MG63 (cell line): ENCODE data around the gene SNX14. TPM values are rescaled to one million over a fixed set of nuclear protein-coding genes. Genes with fewer than 3 reads are reported as not detected.
"Not testable (repeated sequence)": the region's sequence is repeated elsewhere in the genome, so short reads cannot be mapped to it uniquely, and the experiment has no call there.

Source experiments
- DNase-seq: peaks from one replicate; pipeline ENCODE4 v3.0.0-alpha.2; 2020
- H3K27me3 ChIP-seq: fragments of 250-450 bp; sonication (Bioruptor Pico); 2 replicates; pipeline ENCODE4 v1.5.1; 2020; ENCODE audit warnings: mild to moderate bottlenecking, moderate library complexity
- H3K36me3 ChIP-seq: fragments of 250-450 bp; sonication (Bioruptor Pico); 2 replicates; pipeline ENCODE4 v1.5.1; 2020; ENCODE audit warnings: mild to moderate bottlenecking, moderate library complexity
- H3K4me3 ChIP-seq: fragments of 250-450 bp; sonication (Bioruptor Pico); 2 replicates; pipeline ENCODE4 v1.5.1; 2020; ENCODE audit warnings: mild to moderate bottlenecking, moderate library complexity
- H3K9me3 ChIP-seq: fragments of 250-450 bp; sonication (Bioruptor Pico); 2 replicates; pipeline ENCODE4 v1.5.1; 2020; ENCODE audit warnings: mild to moderate bottlenecking, moderate library complexity
- total RNA-seq: library from RNA; depleted of rRNA; stranded (reverse); fragments of >200 nt; shearing (Covaris generic); gene quantifications from 2 replicates; pipeline ENCODE4 v1.2.3, GENCODE V29; 2014; ENCODE audit warnings: low replicate concordance

SNX14 gene
- total RNA-seq, 1 experiment from 2014 or later: 88.2 TPM

GRCh38 chr6:85556992-85557668, 36.5 kb downstream of the SNX14 start:
- Histone ChIP-seq H3K4me3 (no peak overlapping the region), H3K27me3 (no peaks in the 10 kb centered on the region), H3K9me3 (no peaks in the 10 kb centered on the region; the same call in 1 of the 2 replicates), H3K36me3 (peaks cover 10% of the 10 kb centered on the region)
- no peak for DNase-seq

- Histone ChIP-seq H3K27me3 (no peaks in the 10 kb centered on the region), H3K36me3 (peaks cover 17% of the 10 kb centered on the region), H3K4me3 (no peak overlapping the region), H3K9me3 (no peaks in the 10 kb centered on the region; the same call in 1 of the 2 replicates)
- no peak for DNase-seq
Measured at GRCh38 chr6:85552652-85553051, 41.0 kb downstream of the SNX14 start.

GRCh38 chr6:85551264-85551663, 42.4 kb downstream of the SNX14 start:
- Histone ChIP-seq H3K27me3 (no peaks in the 10 kb centered on the region), H3K4me3 (no peak overlapping the region), H3K9me3 (no peaks in the 10 kb centered on the region; the same call in 1 of the 2 replicates), H3K36me3 (peaks cover 19% of the 10 kb centered on the region)
- no peak for DNase-seq

- Histone ChIP-seq H3K27me3 (no peaks in the 10 kb centered on the region), H3K36me3 (peaks cover 20% of the 10 kb centered on the region), H3K4me3 (no peak overlapping the region), H3K9me3 (no peaks in the 10 kb centered on the region; the same call in 1 of the 2 replicates)
- no peak for DNase-seq
Measured at GRCh38 chr6:85547719-85548118, 45.9 kb downstream of the SNX14 start.

GRCh38 chr6:85544776-85545175, 48.9 kb downstream of the SNX14 start:
- no peaks in the 10 kb centered on the region for H3K9me3 ChIP-seq
- H3K27me3 ChIP-seq: no peaks in the 10 kb centered on the region
- DNase-seq: no peak
- peaks cover 14% of the 10 kb centered on the region for H3K36me3 ChIP-seq
- H3K4me3 ChIP-seq: no peak overlapping the region

- no peak for DNase-seq
- Histone ChIP-seq H3K36me3 (peaks cover 10% of the 10 kb centered on the region), H3K27me3 (no peaks in the 10 kb centered on the region), H3K9me3 (no peaks in the 10 kb centered on the region), H3K4me3 (no peak overlapping the region)
Measured at GRCh38 chr6:85537055-85537494, 56.6 kb downstream of the SNX14 start.

- not testable (repeated sequence) for DNase-seq, H3K27me3 ChIP-seq, H3K4me3 ChIP-seq, H3K9me3 ChIP-seq
- peaks cover 20% of the 10 kb centered on the region for H3K36me3 ChIP-seq
Measured at GRCh38 chr6:85524281-85524680, 69.4 kb downstream of the SNX14 start.

GRCh38 chr6:85516168-85516567, 77.5 kb downstream of the SNX14 start:
- no peak overlapping the region for H3K4me3 ChIP-seq
- no peak for DNase-seq
- H3K36me3 ChIP-seq: peaks cover 22% of the 10 kb centered on the region
- no peaks in the 10 kb centered on the region for H3K9me3 ChIP-seq
- H3K27me3 ChIP-seq: no peaks in the 10 kb centered on the region

- Histone ChIP-seq H3K36me3 (peaks cover 20% of the 10 kb centered on the region), H3K27me3 (no peaks in the 10 kb centered on the region), H3K4me3 (no peak overlapping the region), H3K9me3 (no peaks in the 10 kb centered on the region)
- DNase-seq: no peak
Measured at GRCh38 chr6:85506441-85507093, 87.1 kb downstream of the SNX14 start.

- DNase-seq: no peak
- Histone ChIP-seq H3K27me3 (no peaks in the 10 kb centered on the region), H3K4me3 (no peak overlapping the region), H3K36me3 (peaks cover 26% of the 10 kb centered on the region), H3K9me3 (peaks cover 7% of the 10 kb centered on the region; the same call in 1 of the 2 replicates)
Measured at GRCh38 chr6:85498596-85499258, 94.9 kb downstream of the SNX14 start.

GRCh38 chr6:85496856-85497255, 96.8 kb downstream of the SNX14 start:
- no peak overlapping the region for H3K4me3 ChIP-seq
- no peak for DNase-seq
- peaks cover 22% of the 10 kb centered on the region for H3K36me3 ChIP-seq
- no peaks in the 10 kb centered on the region for H3K27me3 ChIP-seq
- peaks cover 7% of the 10 kb centered on the region; the same call in 1 of the 2 replicates for H3K9me3 ChIP-seq

GRCh38 chr6:85496009-85496579, 97.6 kb downstream of the SNX14 start:
- DNase-seq: no peak
- Histone ChIP-seq H3K4me3 (no peak overlapping the region), H3K27me3 (no peaks in the 10 kb centered on the region), H3K9me3 (peaks cover 7% of the 10 kb centered on the region; the same call in 1 of the 2 replicates), H3K36me3 (peaks cover 22% of the 10 kb centered on the region)

- DNase-seq: no peak
- Histone ChIP-seq H3K9me3 (peaks cover 7% of the 10 kb centered on the region; the same call in 1 of the 2 replicates), H3K27me3 (no peaks in the 10 kb centered on the region), H3K36me3 (peaks cover 31% of the 10 kb centered on the region), H3K4me3 (no peak overlapping the region)
Measured at GRCh38 chr6:85494547-85495536, 98.8 kb downstream of the SNX14 start.

- H3K27me3 ChIP-seq: no peaks in the 10 kb centered on the region
- DNase-seq: no peak
- H3K9me3 ChIP-seq: peaks cover 7% of the 10 kb centered on the region; the same call in 1 of the 2 replicates
- H3K36me3 ChIP-seq: peaks cover 38% of the 10 kb centered on the region
- no peak overlapping the region for H3K4me3 ChIP-seq
Measured at GRCh38 chr6:85493389-85493788, 100.3 kb downstream of the SNX14 start.

GRCh38 chr6:85490516-85491248, 103.0 kb downstream of the SNX14 start:
- Histone ChIP-seq H3K36me3 (peaks cover 31% of the 10 kb centered on the region), H3K4me3 (no peak overlapping the region), H3K9me3 (no peaks in the 10 kb centered on the region), H3K27me3 (no peaks in the 10 kb centered on the region)
- DNase-seq: no peak
